ENCODE data around the gene ADAMTS8.
A peak's percentile ranks its signal among the peaks of the same experiment; 100 is the strongest.

ADAMTS8 gene

GRCh38 chr11:130390071-130390758 is 38.2 kb downstream of the ADAMTS8 start:
- Histone ChIP-seq H3K36me3 (ENCODE audit: insufficient read depth, insufficient read length, low read length) (no peaks in the 10 kb centered on the region), H3K4me3 (ENCODE audit: insufficient read length, low read depth) (no peak overlapping the region), H3K4me1 (ENCODE audit: insufficient read depth, insufficient read length) (peaks cover 2% of the 10 kb centered on the region), H3K9me3 (ENCODE audit: insufficient read depth, low read length) (no peaks in the 10 kb centered on the region), H3K9ac (ENCODE audit: insufficient read length, low read depth) (no peak overlapping the region), H3K27me3 (ENCODE audit: insufficient read depth, insufficient read length) (no peaks in the 10 kb centered on the region)
- DNase-seq (ENCODE audit: low read depth, low spot score): no peak
- TF ChIP-seq YY1 (IDR thresholded peaks at IDR 0.05; ENCODE audit: insufficient read depth, insufficient read length): no peak
- TF ChIP-seq SUZ12 (IDR thresholded peaks at IDR 0.05; ENCODE audit: extremely low read depth, insufficient read depth, insufficient read length): no peak
- no peak for TF ChIP-seq ZNF274 (IDR thresholded peaks at IDR 0.05; ENCODE audit: low read depth, low read length)

GRCh38 chr11:130389335-130389935 is 39.0 kb downstream of the ADAMTS8 start:
- H3K4me1 ChIP-seq (ENCODE audit: insufficient read depth, insufficient read length): peaks cover 2% of the 10 kb centered on the region
- TF ChIP-seq SUZ12 (IDR thresholded peaks at IDR 0.05; ENCODE audit: extremely low read depth, insufficient read depth, insufficient read length): no peak
- TF ChIP-seq YY1 (IDR thresholded peaks at IDR 0.05; ENCODE audit: insufficient read depth, insufficient read length): no peak
- TF ChIP-seq ZNF274 (IDR thresholded peaks at IDR 0.05; ENCODE audit: low read depth, low read length): no peak
- H3K4me3 ChIP-seq (ENCODE audit: insufficient read length, low read depth): no peak overlapping the region
- no peaks in the 10 kb centered on the region for H3K9me3 ChIP-seq (ENCODE audit: insufficient read depth, low read length)
- no peak for DNase-seq (ENCODE audit: low read depth, low spot score)
- no peaks in the 10 kb centered on the region for H3K36me3 ChIP-seq (ENCODE audit: insufficient read depth, insufficient read length, low read length)
- H3K27me3 ChIP-seq (ENCODE audit: insufficient read depth, insufficient read length): no peaks in the 10 kb centered on the region
- no peak overlapping the region for H3K9ac ChIP-seq (ENCODE audit: insufficient read length, low read depth)

- no peak overlapping the region for H3K9ac ChIP-seq (ENCODE audit: insufficient read length, low read depth)
- no peak for TF ChIP-seq YY1 (IDR thresholded peaks at IDR 0.05; ENCODE audit: insufficient read depth, insufficient read length)
- no peak for TF ChIP-seq SUZ12 (IDR thresholded peaks at IDR 0.05; ENCODE audit: extremely low read depth, insufficient read depth, insufficient read length)
- no peak for TF ChIP-seq ZNF274 (IDR thresholded peaks at IDR 0.05; ENCODE audit: low read depth, low read length)
- DNase-seq (ENCODE audit: low read depth, low spot score): no peak
- H3K4me1 ChIP-seq (ENCODE audit: insufficient read depth, insufficient read length): peaks cover 2% of the 10 kb centered on the region
- no peaks in the 10 kb centered on the region for H3K36me3 ChIP-seq (ENCODE audit: insufficient read depth, insufficient read length, low read length)
- no peaks in the 10 kb centered on the region for H3K27me3 ChIP-seq (ENCODE audit: insufficient read depth, insufficient read length)
- H3K4me3 ChIP-seq (ENCODE audit: insufficient read length, low read depth): no peak overlapping the region
- no peaks in the 10 kb centered on the region for H3K9me3 ChIP-seq (ENCODE audit: insufficient read depth, low read length)
Measured at GRCh38 chr11:130388607-130389205, 39.7 kb downstream of the ADAMTS8 start.

- H3K9ac ChIP-seq (ENCODE audit: insufficient read length, low read depth): no peak overlapping the region
- no peaks in the 10 kb centered on the region for H3K9me3 ChIP-seq (ENCODE audit: insufficient read depth, low read length)
- H3K27me3 ChIP-seq (ENCODE audit: insufficient read depth, insufficient read length): no peaks in the 10 kb centered on the region
- no peak overlapping the region for H3K4me3 ChIP-seq (ENCODE audit: insufficient read length, low read depth)
- no peak for DNase-seq (ENCODE audit: low read depth, low spot score)
- peaks cover 2% of the 10 kb centered on the region for H3K4me1 ChIP-seq (ENCODE audit: insufficient read depth, insufficient read length)
- TF ChIP-seq ZNF274 (IDR thresholded peaks at IDR 0.05; ENCODE audit: low read depth, low read length): no peak
- no peaks in the 10 kb centered on the region for H3K36me3 ChIP-seq (ENCODE audit: insufficient read depth, insufficient read length, low read length)
Measured at GRCh38 chr11:130386056-130386455, 42.4 kb downstream of the ADAMTS8 start.

- Histone ChIP-seq H3K9ac (ENCODE audit: insufficient read length, low read depth) (peak overlapping the region; percentile 58), H3K9me3 (ENCODE audit: insufficient read depth, low read length) (no peaks in the 10 kb centered on the region), H3K36me3 (ENCODE audit: insufficient read depth, insufficient read length, low read length) (no peaks in the 10 kb centered on the region), H3K27me3 (ENCODE audit: insufficient read depth, insufficient read length) (no peaks in the 10 kb centered on the region), H3K4me3 (ENCODE audit: insufficient read length, low read depth) (no peak overlapping the region), H3K4me1 (ENCODE audit: insufficient read depth, insufficient read length) (peaks cover 3% of the 10 kb centered on the region)
- no peak for DNase-seq (ENCODE audit: low read depth, low spot score)
- TF ChIP-seq ZNF274 (IDR thresholded peaks at IDR 0.05; ENCODE audit: low read depth, low read length) (no peak), SUZ12 (IDR thresholded peaks at IDR 0.05; ENCODE audit: extremely low read depth, insufficient read depth, insufficient read length) (no peak)
Measured at GRCh38 chr11:130383344-130384211, 44.8 kb downstream of the ADAMTS8 start.

- Histone ChIP-seq H3K4me1 (ENCODE audit: insufficient read depth, insufficient read length) (peaks cover 3% of the 10 kb centered on the region), H3K27me3 (ENCODE audit: insufficient read depth, insufficient read length) (no peaks in the 10 kb centered on the region), H3K4me3 (ENCODE audit: insufficient read length, low read depth) (no peak overlapping the region), H3K9ac (ENCODE audit: insufficient read length, low read depth) (no peak overlapping the region), H3K36me3 (ENCODE audit: insufficient read depth, insufficient read length, low read length) (no peaks in the 10 kb centered on the region), H3K9me3 (ENCODE audit: insufficient read depth, low read length) (no peaks in the 10 kb centered on the region)
- no peak for DNase-seq (ENCODE audit: low read depth, low spot score)
- TF ChIP-seq ZNF274 (IDR thresholded peaks at IDR 0.05; ENCODE audit: low read depth, low read length) (no peak), YY1 (IDR thresholded peaks at IDR 0.05; ENCODE audit: insufficient read depth, insufficient read length) (no peak), SUZ12 (IDR thresholded peaks at IDR 0.05; ENCODE audit: extremely low read depth, insufficient read depth, insufficient read length) (no peak)
Measured at GRCh38 chr11:130381317-130381716, 47.1 kb downstream of the ADAMTS8 start.

- no peaks in the 10 kb centered on the region for H3K9me3 ChIP-seq (ENCODE audit: insufficient read depth, low read length)
- H3K4me3 ChIP-seq (ENCODE audit: insufficient read length, low read depth): no peak overlapping the region
- DNase-seq (ENCODE audit: low read depth, low spot score): no peak
- no peak overlapping the region for H3K9ac ChIP-seq (ENCODE audit: insufficient read length, low read depth)
- peaks cover 3% of the 10 kb centered on the region for H3K4me1 ChIP-seq (ENCODE audit: insufficient read depth, insufficient read length)
- no peak for TF ChIP-seq YY1 (IDR thresholded peaks at IDR 0.05; ENCODE audit: insufficient read depth, insufficient read length)
- no peak for TF ChIP-seq SUZ12 (IDR thresholded peaks at IDR 0.05; ENCODE audit: extremely low read depth, insufficient read depth, insufficient read length)
- TF ChIP-seq ZNF274 (IDR thresholded peaks at IDR 0.05; ENCODE audit: low read depth, low read length): no peak
- no peaks in the 10 kb centered on the region for H3K27me3 ChIP-seq (ENCODE audit: insufficient read depth, insufficient read length)
- no peaks in the 10 kb centered on the region for H3K36me3 ChIP-seq (ENCODE audit: insufficient read depth, insufficient read length, low read length)
Measured at GRCh38 chr11:130380778-130381177, 47.6 kb downstream of the ADAMTS8 start.
